CD14-positive monocyte (primary cell): ENCODE measurements around the gene FASN. TPM values are rescaled to one million over a fixed set of nuclear protein-coding genes. Genes with fewer than 3 reads are reported as not detected.

Experiments
- DNase-seq, 3 donors: peaks; one replicate each; pipeline ENCODE4 v3.0.0-alpha.2; 2011 to 2022
- H2AFZ ChIP-seq: 2 replicates; pipeline ENCODE4 v1.6.0; 2012; ENCODE audit warnings: mild to moderate bottlenecking, low read depth, low read length, inconsistent platforms; ENCODE audit not compliant: insufficient read depth, poor library complexity, severe bottlenecking
- H3K27ac ChIP-seq, 2 donors: 1 replicate in 1 of 2; 2 replicates in 1 of 2; pipeline ENCODE4 v1.5.1; 2012 to 2013; ENCODE audit warnings: low read length in 2 of 2, control low read depth in 1 of 2, inconsistent platforms in 1 of 2, low read depth in 1 of 2, mild to moderate bottlenecking in 1 of 2
- H3K27me3 ChIP-seq, 2 donors: one replicate each; pipeline versions ENCODE4 v1.6.0 to v1.6.1; 2011 to 2013; ENCODE audit warnings: low read length in 2 of 2; ENCODE audit not compliant: control insufficient read depth in 2 of 2, insufficient read depth in 2 of 2
- H3K36me3 ChIP-seq, 2 donors: replicated peaks in 1 of 2; 1 replicate in 1 of 2; 2 replicates in 1 of 2; pipeline versions ENCODE4 v1.5.1 to v1.6.1; 2012 to 2013; ENCODE audit warnings: low read length in 2 of 2, control low read depth in 1 of 2, inconsistent platforms in 1 of 2, mild to moderate bottlenecking in 1 of 2; ENCODE audit not compliant: insufficient read depth in 2 of 2, control insufficient read depth in 1 of 2
- H3K4me1 ChIP-seq, 2 donors: 1 replicate in 1 of 2; 2 replicates in 1 of 2; pipeline versions ENCODE4 v1.5.1 to v1.6.1; 2012 to 2013; ENCODE audit warnings: low read length in 2 of 2, control low read depth in 1 of 2, inconsistent platforms in 1 of 2, mild to moderate bottlenecking in 1 of 2, moderate library complexity in 1 of 2; ENCODE audit not compliant: insufficient read depth in 2 of 2, control insufficient read depth in 1 of 2
- H3K4me2 ChIP-seq: replicated peaks from 2 replicates; pipeline ENCODE3; 2012; ENCODE audit warnings: low read length, moderate library complexity, mild to moderate bottlenecking; ENCODE audit not compliant: poor library complexity, severe bottlenecking; ENCODE audit errors: extremely low read depth
- H3K4me3 ChIP-seq, 3 experiments: fragments of 200-600 bp in 1 of 3; sonication (generic) in 1 of 3; replicated peaks in 1 of 3; 1 replicate in 2 of 3; 2 replicates in 1 of 3; pipeline ENCODE4 v1.5.1; 2011 to 2013; ENCODE audit warnings: low read length in 3 of 3, mild to moderate bottlenecking in 3 of 3, control low read depth in 2 of 3, low read depth in 2 of 3, inconsistent platforms in 1 of 3, moderate library complexity in 1 of 3
- H3K79me2 ChIP-seq: 2 replicates; pipeline ENCODE4 v1.6.0; 2012; ENCODE audit warnings: mild to moderate bottlenecking, control low read depth, inconsistent platforms, low read length, moderate library complexity; ENCODE audit not compliant: insufficient read depth
- H3K9ac ChIP-seq: 2 replicates; pipeline ENCODE4 v1.6.0; 2017; ENCODE audit warnings: low read length, mild to moderate bottlenecking; ENCODE audit not compliant: insufficient read depth, poor library complexity, severe bottlenecking
- H3K9me3 ChIP-seq, 2 donors: replicated peaks in 1 of 2; 1 replicate in 1 of 2; 2 replicates in 1 of 2; pipeline versions ENCODE4 v1.5.1 to v1.6.1; 2012 to 2013; ENCODE audit warnings: low read length in 2 of 2, control low read depth in 1 of 2; ENCODE audit not compliant: control insufficient read depth in 1 of 2, insufficient read depth in 1 of 2
- H4K20me1 ChIP-seq: 2 replicates; pipeline ENCODE4 v1.6.0; 2012; ENCODE audit warnings: mild to moderate bottlenecking, low read length, control low read depth, moderate library complexity; ENCODE audit not compliant: insufficient read depth
- H3K27ac Mint-ChIP-seq, 7 donors: one replicate each; pipeline ENCODE4 v1.8.0; 2020; ENCODE audit warnings: mild to moderate bottlenecking in 7 of 7, mixed read lengths in 7 of 7, moderate library complexity in 6 of 7, inconsistent platforms in 2 of 7
- H3K27me3 Mint-ChIP-seq, 3 donors: one replicate each; pipeline ENCODE4 v1.8.0; 2021 to 2022; ENCODE audit warnings: low read depth in 3 of 3, mild to moderate bottlenecking in 3 of 3, mixed read lengths in 3 of 3, moderate library complexity in 3 of 3, inconsistent platforms in 1 of 3
- H3K36me3 Mint-ChIP-seq, 2 donors: one replicate each; pipeline ENCODE4 v1.8.0; 2020; ENCODE audit warnings: mixed read lengths in 2 of 2, inconsistent platforms in 1 of 2, mild to moderate bottlenecking in 1 of 2
- H3K4me1 Mint-ChIP-seq: one replicate; pipeline ENCODE4 v1.8.0; 2020; ENCODE audit warnings: mild to moderate bottlenecking, mixed read lengths
- H3K4me3 Mint-ChIP-seq, 2 donors: one replicate each; pipeline ENCODE4 v1.8.0; 2020; ENCODE audit warnings: mild to moderate bottlenecking in 2 of 2, mixed read lengths in 2 of 2, moderate library complexity in 1 of 2
- H3K9me3 Mint-ChIP-seq, 7 donors: one replicate each; pipeline ENCODE4 v1.8.0; 2020 to 2022; ENCODE audit warnings: mixed read lengths in 7 of 7, mild to moderate bottlenecking in 6 of 7, moderate library complexity in 6 of 7, inconsistent platforms in 2 of 7
- CTCF ChIP-seq: fragments of 200-600 bp; IDR thresholded peaks from one replicate; pipeline ENCODE4 v1.8.0; 2022; ENCODE audit warnings: antibody characterized with exemption, mild to moderate bottlenecking
- WGBS: methylation state at CpG from one replicate; pipeline ENCODE4 v1.1.5; 2013; ENCODE audit warnings: missing lambda C conversion rate; ENCODE audit not compliant: insufficient coverage; 5-methylcytosine and 5-hydroxymethylcytosine counted together
- intact Hi-C, 2 donors: fragments of 100-400 bp; cut with micrococcal nuclease; formaldehyde crosslinking; loops; one replicate each; pipeline versions ENCODE4 v1.15.0 to v1.15.1; 2023
- polyA plus RNA-seq, 3 donors: library from polyadenylated mRNA; depleted of rRNA in 1 of 3; unstranded in 2 of 3; stranded (reverse) in 1 of 3; fragments of 300-500 nt in 2 of 3; fragments of >200 nt in 1 of 3; fragmentation: Illumina TruSeq in 2 of 3; gene quantifications; 1 replicate in 2 of 3; 2 replicates in 1 of 3; pipeline ENCODE4 v1.2.3, GENCODE V29; 2012 to 2021

Gene FASN
- polyA plus RNA-seq, 3 donors = 0.08 to 8.4 (median 0.13) TPM

GRCh38 chr17:82082456-82082855, 15.6 kb downstream of the FASN start:
- TF ChIP-seq CTCF = no peak
- no peak overlapping the region for H3K4me3 ChIP-seq
- intact Hi-C loops = no loop called here
- no peaks in the 10 kb centered on the region for H3K4me1 Mint-ChIP-seq
- peaks cover 0 to 1% (median 0%) of the 10 kb centered on the region in 7 donors for H3K9me3 Mint-ChIP-seq
- DNase-seq = no peak
- no peak overlapping the region for H3K9ac ChIP-seq
- H3K27me3 Mint-ChIP-seq = peaks cover 0 to 2% (median 0%) of the 10 kb centered on the region in 3 donors
- no peaks in the 10 kb centered on the region for H4K20me1 ChIP-seq
- no peaks in the 10 kb centered on the region for H3K4me1 ChIP-seq
- no peak overlapping the region for H2AFZ ChIP-seq
- H3K4me2 ChIP-seq = no peak overlapping the region
- no peaks in the 10 kb centered on the region for H3K27me3 ChIP-seq
- H3K27ac Mint-ChIP-seq = no peak overlapping the region
- no peaks in the 10 kb centered on the region for H3K79me2 ChIP-seq
- 98% methylated on average over 18 of the region's 19 CpGs for WGBS
- H3K36me3 ChIP-seq = peaks cover 65 to 79% of the 10 kb centered on the region in 2 donors
- no peaks in the 10 kb centered on the region for H3K9me3 ChIP-seq
- H3K27ac ChIP-seq = no peak overlapping the region
- peaks cover 36 to 79% of the 10 kb centered on the region in 2 donors for H3K36me3 Mint-ChIP-seq
- no peak overlapping the region for H3K4me3 Mint-ChIP-seq

DNA sequence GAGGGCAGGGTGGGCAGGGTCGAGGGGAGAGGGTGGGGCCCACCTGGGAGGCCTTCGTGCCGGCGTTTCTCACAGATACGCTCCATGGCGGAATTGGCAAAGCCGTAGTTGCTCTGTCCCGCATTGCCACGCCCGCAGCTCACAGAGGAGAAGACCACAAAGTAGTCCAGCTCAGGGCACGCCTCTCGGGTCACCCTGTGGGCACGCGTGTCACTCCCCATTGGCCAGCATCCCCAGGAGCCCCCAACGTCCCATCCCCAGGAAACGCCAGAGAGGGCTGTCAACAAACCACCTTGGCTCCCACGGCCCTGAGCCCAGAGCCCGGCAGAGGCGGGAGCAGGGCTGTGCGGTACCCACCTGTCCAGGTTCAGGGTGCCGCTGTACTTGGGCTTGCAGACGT, 16.1 kb downstream of the FASN start:
- H3K27ac Mint-ChIP-seq = no peak overlapping the region
- no peak overlapping the region for H3K4me2 ChIP-seq
- no peak for TF ChIP-seq CTCF
- H4K20me1 ChIP-seq = no peaks in the 10 kb centered on the region
- H3K27me3 Mint-ChIP-seq = peaks cover 0 to 1% (median 0%) of the 10 kb centered on the region in 3 donors
- no peak overlapping the region for H3K27ac ChIP-seq
- no peak for DNase-seq
- H3K4me3 Mint-ChIP-seq = no peak overlapping the region
- no peak overlapping the region for H3K4me3 ChIP-seq
- H3K36me3 ChIP-seq = peaks cover 60 to 74% of the 10 kb centered on the region in 2 donors
- peaks cover 36 to 74% of the 10 kb centered on the region in 2 donors for H3K36me3 Mint-ChIP-seq
- H3K4me1 Mint-ChIP-seq = no peaks in the 10 kb centered on the region
- H3K27me3 ChIP-seq = no peaks in the 10 kb centered on the region
- H3K79me2 ChIP-seq = no peaks in the 10 kb centered on the region
- 93% methylated on average over 19 of the region's 22 CpGs for WGBS
- intact Hi-C loops = no loop called here
- H3K4me1 ChIP-seq = no peaks in the 10 kb centered on the region
- no peaks in the 10 kb centered on the region for H3K9me3 ChIP-seq
- no peak overlapping the region for H3K9ac ChIP-seq
- H2AFZ ChIP-seq = no peak overlapping the region
- peaks cover 0 to 1% (median 0%) of the 10 kb centered on the region in 7 donors for H3K9me3 Mint-ChIP-seq
